Suprapubic skin (tissue), 4 donors: ENCODE measurements around the gene GTF2IRD1. TPM values are rescaled to one million over a fixed set of nuclear protein-coding genes. Genes with fewer than 3 reads are reported as not detected.

Source experiments
- DNase-seq, 2 donors: peaks; one replicate each; pipeline ENCODE4 v3.0.0-alpha.2; 2019; ENCODE audit warnings: low spot score in 2 of 2
- H3K27ac ChIP-seq: fragments of 200-600 bp; sonication (generic); one replicate; pipeline ENCODE4 v1.5.1; 2019
- H3K27me3 ChIP-seq: fragments of 200-600 bp; sonication (generic); one replicate; pipeline ENCODE4 v1.5.1; 2019
- H3K36me3 ChIP-seq: fragments of 200-600 bp; sonication (generic); one replicate; pipeline ENCODE4 v1.5.1; 2019
- H3K4me1 ChIP-seq: fragments of 200-600 bp; sonication (generic); one replicate; pipeline ENCODE4 v1.5.1; 2019
- H3K4me3 ChIP-seq: fragments of 200-600 bp; sonication (generic); one replicate; pipeline ENCODE4 v1.5.1; 2019; ENCODE audit warnings: mild to moderate bottlenecking
- H3K9me3 ChIP-seq: fragments of 200-600 bp; sonication (generic); one replicate; pipeline ENCODE4 v1.5.1; 2019
- CTCF ChIP-seq, 2 donors: fragments of 200-600 bp in 1 of 2; fragments of 450-650 bp in 1 of 2; sonication (generic) in 1 of 2; IDR thresholded peaks; one replicate each; pipeline ENCODE4 v1.5.1; 2016 to 2019; ENCODE audit warnings: antibody characterized with exemption in 2 of 2, mild to moderate bottlenecking in 1 of 2, moderate library complexity in 1 of 2
- EP300 ChIP-seq: sonication (generic); formaldehyde crosslinking; IDR thresholded peaks from one replicate; pipeline ENCODE4 v1.6.1; 2017; ENCODE audit warnings: antibody characterized with exemption
- POLR2A ChIP-seq, 2 donors: fragments of 450-650 bp; IDR thresholded peaks; one replicate each; pipeline ENCODE4 v1.6.1; 2017; ENCODE audit warnings: antibody characterized with exemption in 2 of 2, mild to moderate bottlenecking in 2 of 2, moderate library complexity in 2 of 2
- POLR2AphosphoS5 ChIP-seq, 3 donors: sonication (generic); formaldehyde crosslinking; IDR thresholded peaks; one replicate each; pipeline ENCODE4 v1.6.1; 2017; ENCODE audit warnings: antibody characterized with exemption in 3 of 3
- WGBS: methylation state at CpG from one replicate; pipeline ENCODE4 v1.1.5; 2018; 5-methylcytosine and 5-hydroxymethylcytosine counted together
- total RNA-seq, 4 donors: library from RNA; depleted of rRNA; stranded (reverse); fragments of >200 nt; gene quantifications; one replicate each; pipeline ENCODE4 v1.1.0, GENCODE V29; 2016

The GTF2IRD1 gene
- total RNA-seq, 4 donors from 2014 or later = 23.1 to 41.2 (median 25.0) TPM

- Histone ChIP-seq H3K9me3 (no peaks in the 10 kb centered on the region), H3K27ac (no peak overlapping the region), H3K36me3 (no peaks in the 10 kb centered on the region), H3K4me3 (no peak overlapping the region), H3K27me3 (no peaks in the 10 kb centered on the region), H3K4me1 (peaks cover 48% of the 10 kb centered on the region)
- DNase-seq = no peak
- WGBS = 95% methylated on average over 17 of the region's 17 CpGs
- TF ChIP-seq POLR2A (IDR thresholded peaks at IDR 0.05) = no peak
- TF ChIP-seq EP300 = no peak
- no peak for TF ChIP-seq CTCF (IDR thresholded peaks at IDR 0.05)
- TF ChIP-seq POLR2AphosphoS5 (IDR thresholded peaks at IDR 0.05) = no peak
Observed at GRCh38 chr7:74584160-74584954, 130.7 kb downstream of the GTF2IRD1 start.

GRCh38 chr7:74585844-74586243 is 132.1 kb downstream of the GTF2IRD1 start:
- Histone ChIP-seq H3K9me3 (no peaks in the 10 kb centered on the region), H3K4me1 (peaks cover 35% of the 10 kb centered on the region), H3K27me3 (no peaks in the 10 kb centered on the region), H3K36me3 (peaks cover 7% of the 10 kb centered on the region), H3K27ac (no peak overlapping the region), H3K4me3 (no peak overlapping the region)
- TF ChIP-seq POLR2A (IDR thresholded peaks at IDR 0.05) = no peak
- no peak for TF ChIP-seq POLR2AphosphoS5 (IDR thresholded peaks at IDR 0.05)
- no peak for TF ChIP-seq EP300
- TF ChIP-seq CTCF (IDR thresholded peaks at IDR 0.05) = no peak
- DNase-seq = no peak

- Histone ChIP-seq H3K27ac (peak overlapping the region; percentile 28), H3K4me1 (peaks cover 30% of the 10 kb centered on the region), H3K4me3 (no peak overlapping the region), H3K9me3 (no peaks in the 10 kb centered on the region), H3K36me3 (peaks cover 10% of the 10 kb centered on the region), H3K27me3 (no peaks in the 10 kb centered on the region)
- no peak for DNase-seq
- TF ChIP-seq EP300 = no peak
- no peak for TF ChIP-seq POLR2A (IDR thresholded peaks at IDR 0.05)
- no peak for TF ChIP-seq CTCF (IDR thresholded peaks at IDR 0.05)
- TF ChIP-seq POLR2AphosphoS5 (IDR thresholded peaks at IDR 0.05) = no peak
- WGBS = 86% methylated on average over 15 of the region's 18 CpGs
Observed at GRCh38 chr7:74586258-74587175, 132.8 kb downstream of the GTF2IRD1 start.

GRCh38 chr7:74587435-74588126 is 133.9 kb downstream of the GTF2IRD1 start:
- H3K27ac ChIP-seq = peak overlapping the region; percentile 32
- H3K4me3 ChIP-seq = no peak overlapping the region
- no peaks in the 10 kb centered on the region for H3K9me3 ChIP-seq
- no peaks in the 10 kb centered on the region for H3K27me3 ChIP-seq
- H3K4me1 ChIP-seq = peaks cover 20% of the 10 kb centered on the region
- 37% methylated on average over 13 of the region's 13 CpGs for WGBS
- peak; percentile 84 to 90 for DNase-seq
- TF ChIP-seq POLR2AphosphoS5 (IDR thresholded peaks at IDR 0.05) (no peak), EP300 (no peak), POLR2A (IDR thresholded peaks at IDR 0.05) (no peak), CTCF (IDR thresholded peaks at IDR 0.05) (no peak)
- peaks cover 14% of the 10 kb centered on the region for H3K36me3 ChIP-seq
